NCI-H226 (cell line): Measurements from ENCODE around the gene ACOT9.
A peak's percentile ranks its signal among the peaks of the same experiment; 100 is the strongest.
"Not testable (repeated sequence)": the region's sequence is repeated elsewhere in the genome, so short reads cannot be mapped to it uniquely, and the experiment has no call there.

Experiments
- DNase-seq: peaks from one replicate; pipeline ENCODE4 v3.0.0-alpha.2; 2015

Gene ACOT9

DNA sequence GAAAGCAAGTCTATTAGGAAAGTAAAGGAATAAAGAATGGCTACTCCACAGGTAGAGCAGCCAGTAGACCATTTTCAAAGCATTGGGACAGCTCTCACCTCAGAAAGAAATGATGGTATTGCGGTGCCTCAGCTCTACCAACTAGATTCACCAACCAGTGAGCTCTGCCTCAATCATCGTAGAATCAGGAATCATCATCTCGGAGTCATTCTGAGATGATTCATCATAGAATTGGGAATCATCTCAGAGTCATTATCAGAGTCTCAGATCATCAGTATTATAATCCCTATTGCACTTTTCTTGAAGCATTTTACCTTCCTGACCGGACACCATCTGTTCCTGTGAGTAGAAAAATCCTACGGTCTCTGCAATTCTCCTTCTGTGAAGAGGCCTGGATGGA lies 22.4 kb upstream of the ACOT9 start:
- no peak for DNase-seq

DNA sequence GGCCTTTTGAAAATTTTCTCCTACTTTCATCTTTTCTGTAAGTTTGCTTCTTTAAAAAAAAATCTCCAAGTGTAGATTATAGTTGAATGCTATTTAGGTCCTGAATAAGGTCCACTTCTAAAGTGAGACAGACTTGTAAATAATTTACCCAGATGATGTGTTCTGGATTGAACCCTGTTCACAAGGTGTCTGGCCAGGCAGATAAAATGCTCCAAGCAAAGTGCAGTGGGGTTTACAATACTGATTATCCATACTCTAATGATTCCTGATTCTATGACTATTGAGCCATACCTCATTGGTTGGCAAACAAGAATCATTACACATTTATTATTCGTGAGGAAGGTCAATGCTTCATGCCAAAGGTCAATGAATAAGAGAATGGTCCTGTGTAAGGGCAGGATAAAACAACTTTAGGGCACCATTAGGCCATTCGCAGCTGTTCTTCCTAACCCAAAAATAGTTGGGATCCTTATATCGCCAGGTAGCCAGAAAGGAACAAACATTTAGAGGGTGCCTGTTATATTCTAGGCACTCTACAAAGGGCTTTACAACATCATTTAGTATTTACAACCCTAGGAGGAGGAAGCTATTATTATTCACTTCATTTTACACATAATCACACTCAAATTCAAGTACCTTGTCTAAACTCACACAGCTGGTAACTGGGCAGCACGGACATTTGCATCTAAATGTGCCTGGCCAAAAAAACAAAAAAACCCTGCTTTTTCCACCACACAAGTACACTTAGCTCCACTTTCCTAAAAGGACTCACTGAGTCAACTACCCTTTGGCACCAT lies 21.3 kb upstream of the ACOT9 start:
- DNase-seq = no peak

DNA sequence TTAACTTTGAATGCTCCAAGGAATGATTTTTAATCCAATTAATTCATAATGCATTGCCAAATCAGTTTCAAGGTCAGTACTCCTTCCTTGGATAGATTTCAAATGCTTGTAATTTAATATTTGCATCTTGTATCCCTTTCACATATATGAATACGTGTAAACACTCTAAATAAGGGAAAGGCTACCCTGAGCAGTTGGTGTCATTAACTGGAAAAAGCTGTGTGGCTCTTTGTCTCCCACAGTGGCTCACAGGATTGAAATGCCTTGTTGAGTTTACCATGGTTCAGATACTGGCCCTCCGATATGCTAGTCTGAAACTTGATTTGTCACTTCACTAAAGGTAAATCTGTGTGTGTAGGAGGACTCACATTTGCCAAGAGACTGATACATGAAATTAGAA lies 16.7 kb upstream of the ACOT9 start:
- DNase-seq = no peak

DNA sequence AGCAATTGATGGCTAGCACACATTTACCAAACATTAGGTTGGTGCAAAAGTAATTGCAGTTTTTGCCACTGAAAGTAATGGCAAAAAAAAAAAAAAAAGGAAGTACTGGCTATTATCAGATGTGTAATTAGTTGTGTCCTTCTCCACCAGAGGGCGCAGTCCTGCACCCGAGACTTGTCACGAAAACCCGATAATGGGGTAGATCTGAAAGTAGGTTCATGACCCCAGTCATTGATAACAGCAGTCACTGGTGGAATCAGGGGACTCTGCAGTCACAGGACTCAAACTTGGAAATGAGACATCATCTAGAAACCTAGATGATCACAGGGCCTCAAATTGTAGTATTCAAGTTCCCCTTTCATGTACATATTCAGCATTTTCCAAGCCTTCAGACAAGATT lies 13.1 kb upstream of the ACOT9 start:
- no peak for DNase-seq

DNA sequence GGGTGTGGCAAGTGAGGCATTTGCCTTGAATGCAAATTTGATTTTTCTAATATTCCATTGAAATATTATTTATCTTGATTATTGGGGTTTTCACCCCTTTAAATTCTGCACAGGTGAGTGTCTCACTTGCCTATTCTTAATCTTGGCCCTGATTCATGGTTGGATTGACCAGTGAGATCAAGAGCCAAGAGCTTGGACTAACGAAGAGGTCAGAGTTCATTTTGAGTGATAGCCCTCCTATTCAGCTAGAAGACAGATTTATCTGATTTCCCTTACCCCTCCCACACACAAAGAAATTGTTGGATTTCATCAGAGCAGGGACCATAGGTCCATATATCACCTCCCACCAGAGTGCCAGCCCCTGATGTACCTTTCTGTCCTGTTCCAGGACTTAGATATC lies 11.6 kb upstream of the ACOT9 start:
- DNase-seq = no peak

DNA sequence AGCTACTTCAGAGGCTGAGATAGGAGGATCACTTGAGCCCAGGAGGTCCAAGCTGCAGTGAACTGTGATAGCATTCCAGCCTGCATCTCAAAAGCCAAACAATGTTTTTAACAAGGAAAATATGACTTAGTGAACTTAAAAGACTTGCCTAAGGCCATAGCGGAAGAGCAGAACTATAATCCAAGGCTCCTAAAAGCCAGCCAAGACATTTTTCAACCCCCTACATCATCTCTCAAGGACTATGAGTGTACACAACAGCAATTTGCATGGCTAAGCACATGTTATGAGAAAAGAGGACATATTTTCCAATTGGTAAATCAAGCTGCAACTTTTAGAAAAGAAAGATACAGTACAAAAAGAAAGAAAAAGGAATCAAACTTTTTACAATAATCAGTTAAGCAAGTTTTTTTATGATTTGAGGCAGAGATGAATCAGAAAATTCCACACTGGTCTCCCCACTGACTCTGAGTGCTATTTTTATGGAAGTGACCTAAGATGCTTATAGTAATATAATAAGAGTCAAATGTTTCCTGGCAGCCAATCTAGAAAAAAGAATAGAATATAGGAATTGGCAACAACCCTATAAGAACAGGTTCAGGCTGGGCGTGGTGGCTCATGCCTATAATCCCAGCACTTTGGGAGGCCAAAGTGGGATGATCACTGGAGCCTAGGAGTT lies 9.8 kb upstream of the ACOT9 start:
- DNase-seq = peak; percentile 64

DNA sequence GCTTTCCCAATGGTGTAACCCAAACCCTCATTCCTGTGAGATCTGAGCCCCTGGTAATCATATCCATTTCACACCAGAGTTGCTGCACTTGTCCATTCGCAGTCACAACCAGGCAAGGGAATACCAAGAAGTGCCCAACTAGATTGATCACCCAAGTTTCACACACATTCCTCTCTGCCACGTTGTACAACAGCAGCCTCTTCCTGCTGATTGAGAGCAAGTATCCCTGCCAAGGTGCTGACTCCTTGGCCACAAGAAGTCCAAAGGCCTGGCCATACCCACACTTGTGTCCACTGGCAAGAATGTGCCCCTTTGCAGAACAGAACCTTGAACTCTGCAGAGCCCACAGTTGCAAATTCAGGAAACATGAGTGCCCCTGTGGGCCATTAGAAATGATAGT lies 6.5 kb upstream of the ACOT9 start:
- no peak for DNase-seq

DNA sequence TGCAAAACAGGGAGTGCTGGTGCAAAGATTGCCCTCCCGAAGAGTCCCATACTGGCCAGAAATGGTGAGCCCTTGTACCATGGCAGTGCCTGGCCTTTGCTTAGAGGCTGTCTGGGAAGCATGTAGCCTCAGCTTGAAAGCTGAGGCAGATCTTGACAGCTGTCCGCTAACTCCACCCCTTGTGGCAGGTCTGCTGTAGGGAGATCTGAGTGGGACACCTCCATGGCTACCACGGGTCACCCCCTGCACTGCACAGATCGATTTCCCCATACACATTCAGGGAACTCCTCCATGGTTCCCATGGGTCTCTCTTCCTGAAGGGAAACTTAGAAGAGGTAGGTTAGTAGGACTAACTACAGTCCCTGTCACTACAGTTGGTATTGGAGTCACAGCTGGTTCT lies 6.1 kb upstream of the ACOT9 start:
- DNase-seq = no peak

DNA sequence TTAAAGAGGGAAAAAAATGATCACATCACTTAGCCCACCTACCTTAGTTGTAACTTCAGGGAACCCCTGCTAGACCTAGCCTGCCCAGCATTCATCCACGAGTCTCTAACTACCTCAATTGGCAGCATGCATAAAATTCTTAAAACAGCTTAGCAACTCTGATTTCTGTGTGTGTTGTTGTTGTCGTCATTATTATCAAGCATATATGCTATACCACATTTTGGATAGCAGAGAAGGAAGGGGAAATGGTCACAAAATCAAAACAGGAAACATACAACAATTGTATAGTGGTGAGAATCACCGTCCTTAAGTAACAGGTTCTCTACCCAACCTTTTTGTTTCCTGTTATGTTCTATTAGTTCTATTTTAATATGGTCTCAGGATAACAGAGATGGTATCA lies 2.7 kb upstream of the ACOT9 start:
- DNase-seq = no peak

DNA sequence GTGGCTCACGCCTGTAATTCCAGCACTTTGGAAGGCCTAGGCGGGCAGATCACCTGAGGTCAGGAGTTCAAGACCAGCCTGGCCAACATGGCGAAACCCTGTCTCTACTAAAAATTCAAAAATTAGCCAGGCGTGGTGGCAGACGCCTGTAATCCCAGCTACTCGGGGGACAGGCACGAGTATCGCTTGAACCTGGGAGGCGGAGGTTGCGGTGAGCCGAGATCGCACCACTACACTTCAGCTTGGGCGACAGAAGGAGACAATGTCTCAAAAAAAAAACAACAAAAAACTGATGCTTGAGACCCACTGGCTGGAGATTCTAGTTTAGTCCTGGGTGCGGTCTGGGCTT lies 521 bp upstream of the ACOT9 start:
- not testable (repeated sequence) for DNase-seq

DNA sequence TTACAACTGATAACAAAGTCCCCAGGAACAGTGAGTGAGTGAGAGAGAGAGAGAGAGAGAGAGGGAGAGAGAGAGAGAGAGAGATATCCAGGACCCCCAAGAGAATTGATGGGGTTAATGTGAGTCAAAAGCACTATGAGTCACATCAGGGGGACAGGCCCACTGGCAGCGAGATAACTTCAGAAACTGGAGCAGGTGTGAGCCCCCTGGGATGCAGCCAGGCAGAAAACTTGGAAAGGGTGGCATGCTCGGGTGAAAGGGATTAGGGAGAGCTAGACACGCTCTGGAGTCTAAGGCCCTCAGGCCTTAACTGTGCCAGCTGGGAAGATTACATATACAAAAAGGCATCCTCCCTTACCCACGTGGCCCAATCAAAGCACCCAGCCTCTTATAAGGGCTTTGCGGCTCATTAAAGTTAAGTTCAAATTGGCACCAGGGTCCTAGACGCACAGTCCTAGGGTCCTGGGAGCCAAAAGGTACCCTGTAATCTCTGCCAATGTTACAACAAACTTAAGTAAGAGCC lies 841 bp downstream of the ACOT9 start:
- DNase-seq = peak; percentile 76

DNA sequence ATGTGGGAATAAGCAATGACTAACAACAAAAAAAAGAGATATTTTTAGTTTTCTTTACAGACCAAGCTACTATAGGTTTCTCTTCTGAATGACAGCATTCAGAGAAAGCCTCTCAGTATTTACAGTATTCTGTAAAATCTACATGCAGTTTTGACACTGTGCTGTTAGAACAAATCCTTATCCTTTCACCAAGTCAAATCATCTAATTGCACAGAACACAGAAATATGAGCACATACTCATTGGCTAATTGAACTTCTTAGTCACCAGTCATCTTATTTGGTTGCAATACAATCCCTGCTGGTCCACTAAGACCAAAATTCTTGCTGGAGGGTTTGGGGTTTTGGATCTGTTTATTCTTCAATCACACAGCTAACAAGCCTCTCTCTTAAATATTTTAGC lies 5.7 kb downstream of the ACOT9 start:
- no peak for DNase-seq

DNA sequence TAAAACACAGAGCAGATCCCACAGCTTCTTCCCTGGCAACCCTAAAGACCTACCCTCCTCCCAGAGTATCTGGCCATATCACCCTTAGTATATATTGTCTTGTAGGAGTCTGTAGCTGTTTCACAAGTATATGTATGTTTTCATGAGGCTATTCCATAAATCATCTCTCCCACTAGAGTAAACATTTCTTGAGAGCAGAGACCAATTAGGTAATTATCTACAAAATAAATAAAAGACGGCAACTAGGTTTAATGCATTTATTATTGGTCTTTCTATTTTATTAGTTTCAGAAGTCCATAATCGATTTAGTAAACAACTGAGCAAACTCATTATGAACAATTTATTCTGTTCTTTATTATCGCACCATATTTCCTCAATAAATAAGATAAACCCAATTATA lies 7.0 kb downstream of the ACOT9 start:
- DNase-seq = no peak

DNA sequence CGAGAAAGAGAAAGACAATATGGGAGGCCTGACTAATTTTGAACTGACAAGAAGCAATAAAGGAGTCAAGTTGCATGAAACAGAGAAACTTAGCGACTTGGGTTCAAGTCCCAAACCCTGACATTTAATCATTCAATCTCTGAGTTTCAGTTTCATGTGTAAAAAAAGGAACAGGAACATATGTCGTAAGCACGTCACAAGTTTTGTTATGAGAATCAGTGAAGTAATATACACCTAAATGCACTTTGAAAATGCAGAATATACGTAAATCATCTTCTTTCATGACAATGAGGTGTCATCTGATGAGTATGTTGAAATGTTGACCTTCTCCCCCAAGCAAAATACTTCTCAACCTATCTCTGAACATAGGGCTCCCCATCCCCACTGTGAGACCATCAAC lies 10.4 kb downstream of the ACOT9 start:
- DNase-seq = no peak

DNA sequence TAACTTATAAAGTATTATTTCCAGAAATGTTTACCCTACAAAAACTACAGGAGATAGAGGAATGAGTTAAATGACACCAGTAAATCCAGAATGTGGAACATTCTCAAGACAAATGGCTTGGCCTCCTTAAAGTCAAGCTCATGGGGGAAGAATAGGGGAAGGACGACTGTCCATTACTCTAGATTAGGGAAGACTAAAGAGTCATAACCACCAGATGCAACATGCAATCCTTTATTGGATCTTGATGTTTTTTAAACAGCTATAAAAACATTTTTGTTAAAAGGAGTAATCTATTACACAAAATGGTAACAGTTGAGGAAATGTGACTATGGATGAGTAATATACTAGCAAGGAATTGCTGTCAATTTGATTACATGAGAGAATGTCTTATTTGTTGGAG lies 11.1 kb downstream of the ACOT9 start:
- DNase-seq = no peak

DNA sequence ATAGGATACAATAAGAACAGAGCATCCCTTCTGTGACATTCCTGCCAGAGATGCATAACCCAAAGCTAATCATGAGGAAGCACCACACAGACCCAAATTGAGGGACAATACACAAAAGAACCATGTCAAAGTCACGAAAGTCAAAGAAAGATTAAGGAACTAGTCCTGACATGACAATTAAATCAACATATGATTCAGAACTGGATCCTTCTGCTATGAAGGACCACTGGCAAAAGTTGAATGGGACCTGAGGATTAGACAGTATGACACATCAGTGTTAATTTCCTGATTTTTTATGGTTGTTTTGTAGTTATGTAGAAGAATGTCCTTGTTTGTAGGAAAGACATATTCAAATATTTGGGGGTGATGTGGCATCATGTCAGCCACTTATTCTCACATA lies 13.9 kb downstream of the ACOT9 start:
- DNase-seq = no peak

DNA sequence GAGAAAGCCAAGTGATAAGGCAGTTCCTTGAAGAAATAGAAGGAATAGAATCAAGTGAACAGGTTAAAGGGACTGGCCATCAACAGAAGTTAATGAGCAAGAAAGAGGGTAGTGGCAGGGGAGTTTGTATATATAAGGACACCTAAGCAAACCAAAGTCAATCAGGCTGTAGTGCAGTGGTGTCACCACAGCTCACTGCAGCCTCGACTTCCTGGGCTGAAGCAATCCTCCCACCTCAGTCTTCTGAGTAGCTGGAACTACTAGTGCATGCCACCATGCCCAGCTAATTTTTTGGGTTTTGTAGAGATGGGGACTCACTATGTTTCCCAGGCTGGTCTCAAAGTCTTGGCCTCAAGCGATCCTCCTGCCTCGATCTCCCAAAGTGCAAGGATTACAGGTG lies 15.9 kb downstream of the ACOT9 start:
- no peak for DNase-seq

DNA sequence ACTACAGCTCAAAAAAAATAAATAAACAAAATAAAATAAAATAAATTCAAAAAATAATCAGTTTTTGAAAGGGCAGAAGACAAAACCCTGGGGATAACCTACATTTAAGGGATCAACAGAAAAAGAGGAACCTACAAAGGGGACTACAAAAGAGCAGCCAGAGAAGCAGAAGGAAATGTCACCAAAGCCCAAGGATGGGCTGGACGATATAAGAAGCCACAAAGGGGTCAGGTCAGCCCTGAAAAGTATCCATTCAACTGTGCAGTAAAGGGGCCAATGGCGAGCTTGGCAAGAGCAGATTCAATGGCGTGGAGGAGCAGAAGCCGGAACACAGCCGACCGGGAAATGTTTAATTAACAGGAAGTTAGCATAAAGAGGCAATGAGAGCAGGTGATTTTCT lies 16.9 kb downstream of the ACOT9 start:
- DNase-seq = no peak

DNA sequence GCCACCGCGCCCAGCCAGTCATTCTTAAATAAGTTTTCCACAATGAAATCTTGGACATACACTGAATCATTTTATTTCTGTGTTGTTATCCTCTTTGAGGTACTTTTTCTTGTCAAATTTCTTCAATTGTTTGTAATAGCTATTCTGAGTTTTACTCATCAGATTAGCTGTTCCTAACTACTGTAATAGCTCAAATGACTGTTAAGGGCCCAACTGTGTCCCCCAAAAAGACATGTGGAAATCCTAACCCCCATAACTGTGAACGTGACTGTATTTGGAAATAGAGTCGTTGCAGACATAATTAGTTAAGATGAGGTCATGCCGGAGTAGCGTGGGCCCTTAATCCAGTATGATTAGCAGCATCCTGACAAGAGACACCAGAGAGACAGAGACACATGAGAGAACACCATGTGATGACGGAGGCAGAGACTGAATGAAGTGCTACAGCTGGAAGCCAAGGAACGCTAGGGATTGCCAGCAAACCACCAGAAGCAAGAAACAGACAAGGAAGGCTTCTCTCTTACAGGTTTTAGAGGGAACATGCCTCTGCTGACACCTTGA lies 22.9 kb downstream of the ACOT9 start:
- no peak for DNase-seq

DNA sequence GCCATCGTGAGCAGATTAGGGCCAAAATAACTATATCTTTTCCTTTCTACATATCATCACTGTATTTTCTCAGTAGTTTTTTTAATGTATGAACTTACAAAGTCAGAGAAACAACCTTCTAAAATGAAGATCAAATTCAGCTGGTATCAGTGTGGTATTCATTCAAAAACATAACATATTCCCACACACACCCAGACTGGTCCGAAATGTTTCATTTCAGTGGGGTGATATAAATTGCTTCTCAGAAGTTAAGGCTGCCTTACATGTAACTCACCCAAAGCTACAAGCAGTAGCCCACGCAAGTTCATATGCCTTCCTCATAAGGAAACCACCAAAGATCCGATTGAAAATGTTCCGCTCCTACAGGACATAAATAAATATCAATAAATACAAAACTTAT lies 37.8 kb downstream of the ACOT9 start:
- no peak for DNase-seq

DNA sequence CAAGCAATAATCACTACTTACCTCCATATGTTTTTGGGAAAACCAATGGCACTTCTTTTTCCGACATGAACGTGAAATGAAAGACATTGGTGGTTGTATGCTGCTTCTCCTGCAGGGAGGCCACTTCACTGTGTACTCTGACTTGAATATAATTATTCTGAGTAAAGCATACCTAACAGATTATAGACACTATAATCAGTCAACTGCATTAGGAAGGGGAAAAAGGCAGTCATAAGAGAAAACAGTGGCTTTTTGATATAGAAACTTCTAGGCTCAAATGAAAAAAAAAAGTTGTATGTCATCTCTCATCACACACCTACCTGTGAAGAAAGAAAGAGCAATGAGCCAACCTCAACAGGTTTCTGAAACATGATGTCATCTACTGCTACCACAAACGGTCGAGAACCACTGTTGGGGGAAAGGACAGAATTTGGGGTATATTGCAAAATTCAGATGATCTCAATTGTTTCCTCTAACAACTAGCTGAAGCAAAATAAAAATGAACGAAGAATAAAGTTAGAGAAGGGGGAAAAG lies 38.3 kb downstream of the ACOT9 start:
- DNase-seq = no peak

DNA sequence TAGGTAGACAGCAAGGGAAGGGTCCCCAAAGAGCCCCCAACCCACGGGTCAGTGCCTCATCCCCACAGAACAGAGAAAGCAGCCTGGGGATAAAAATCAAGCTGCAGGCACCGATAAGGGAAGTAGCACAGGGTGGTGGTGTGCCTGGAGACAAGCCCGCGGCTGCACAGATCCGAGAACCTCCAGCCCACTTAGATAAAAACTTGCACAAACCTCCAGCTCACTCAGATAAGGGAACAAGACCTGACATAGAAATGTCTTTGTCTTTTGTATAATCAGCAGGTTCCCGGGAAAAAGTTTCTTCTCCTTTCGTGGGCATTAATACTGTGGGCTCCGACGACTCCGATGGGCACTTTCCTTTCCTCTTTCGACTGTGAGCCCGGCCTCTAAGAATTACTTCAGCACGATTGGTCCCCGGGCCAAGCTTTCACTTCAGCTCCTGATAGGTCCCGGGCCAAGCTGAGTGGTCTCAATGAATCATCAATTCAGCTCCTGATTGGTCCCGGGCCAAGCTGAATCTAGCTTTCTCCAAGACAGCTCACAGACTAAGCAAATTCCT lies 43.4 kb downstream of the ACOT9 start:
- DNase-seq = no peak

DNA sequence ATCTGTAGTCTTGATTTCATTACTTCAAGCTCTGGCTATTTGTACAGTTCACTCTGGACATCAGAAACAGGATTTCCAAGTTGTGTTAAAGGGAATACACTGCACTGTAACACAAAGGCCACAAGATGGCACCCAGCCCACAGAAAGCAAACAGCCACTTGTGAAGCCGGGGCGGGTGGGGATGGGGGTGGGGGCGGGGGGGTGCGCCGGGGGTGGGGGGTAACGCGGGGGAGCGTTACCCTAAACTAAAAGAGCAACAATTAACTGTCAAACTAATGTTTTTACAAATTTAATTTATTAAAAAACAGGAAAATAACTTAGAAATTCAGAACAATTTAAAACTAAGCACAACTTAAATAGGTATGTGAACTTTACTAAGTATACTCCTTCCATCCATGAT lies 48.5 kb downstream of the ACOT9 start:
- DNase-seq = peak; percentile 13

DNA sequence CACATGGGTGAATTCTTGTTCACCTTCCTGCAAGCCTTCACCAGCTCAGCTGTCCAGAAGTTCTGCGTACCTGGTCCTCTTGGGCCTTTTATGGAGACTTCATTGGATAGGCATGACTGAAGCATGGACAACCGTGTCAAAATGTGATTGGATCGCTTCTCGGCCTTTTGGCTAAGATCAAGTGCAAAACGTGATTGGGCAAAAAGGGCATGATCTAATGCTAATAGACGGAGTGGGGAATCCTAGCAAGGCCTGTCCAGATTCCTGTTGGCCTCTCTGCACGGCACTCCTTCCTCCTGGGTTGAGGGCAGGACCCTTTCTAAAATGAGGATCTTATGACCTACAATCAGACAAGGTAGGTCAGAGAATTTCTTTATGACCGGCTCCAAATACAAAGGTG lies 50.9 kb downstream of the ACOT9 start:
- DNase-seq = no peak
